Medulla oblongata (tissue), 1 donor: ENCODE measurements around the gene RPS6KA2.
"Not testable (repeated sequence)": the region's sequence is repeated elsewhere in the genome, so short reads cannot be mapped to it uniquely, and the experiment has no call there.

Source experiments
- DNase-seq: peaks from one replicate; pipeline ENCODE4 v3.0.0-alpha.2; 2015; ENCODE audit errors: extremely low spot score

RPS6KA2 gene

GRCh38 chr6:166370489-166370888 is 256.6 kb downstream of the RPS6KA2 start:
- DNase-seq, result no peak

GRCh38 chr6:166369782-166370181 is 257.3 kb downstream of the RPS6KA2 start:
- DNase-seq, result no peak

DNA sequence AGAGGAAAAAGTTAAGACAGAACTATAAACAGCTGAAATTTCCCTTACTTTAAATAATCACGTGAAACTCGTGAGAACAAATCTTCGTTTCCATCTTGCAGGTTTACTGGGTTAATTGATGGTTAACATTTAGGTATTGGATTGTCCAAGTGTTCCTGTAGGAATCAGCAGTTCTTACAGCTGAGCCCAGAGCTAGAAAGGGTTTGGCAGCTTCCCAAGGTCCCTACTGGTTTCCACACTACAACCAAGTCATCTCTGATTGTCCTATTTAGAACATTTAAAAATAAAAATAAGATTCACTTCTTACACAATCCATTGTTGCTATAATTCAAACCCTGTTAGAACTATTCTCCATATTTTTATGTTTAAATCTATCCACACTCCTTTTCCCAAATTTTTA is 260.1 kb downstream of the RPS6KA2 start:
- DNase-seq, result no peak

GRCh38 chr6:166365806-166366205 is 261.2 kb downstream of the RPS6KA2 start:
- DNase-seq, result no peak

GRCh38 chr6:166365221-166365620 is 261.8 kb downstream of the RPS6KA2 start:
- peak; percentile 66 for DNase-seq

DNA sequence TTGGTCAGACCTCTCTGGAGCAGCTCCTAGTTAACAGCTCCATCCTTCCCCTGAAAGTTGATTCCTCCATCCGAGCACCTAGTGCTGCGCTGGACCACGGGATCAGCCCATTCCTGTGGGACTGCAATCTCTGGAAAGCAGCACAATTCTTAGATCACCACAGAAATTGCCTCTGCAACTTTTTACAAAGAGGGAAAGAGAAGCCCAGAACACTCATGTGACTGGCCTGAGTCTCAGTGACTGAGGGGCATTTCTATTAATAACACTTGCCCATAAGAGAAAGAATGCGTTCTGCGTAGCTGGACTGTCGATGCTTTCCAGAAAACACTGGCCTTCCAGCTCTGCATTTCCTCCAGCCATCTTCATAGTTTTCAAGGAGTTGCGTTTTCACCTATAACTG is 262.6 kb downstream of the RPS6KA2 start:
- peak; percentile 80 for DNase-seq

DNA sequence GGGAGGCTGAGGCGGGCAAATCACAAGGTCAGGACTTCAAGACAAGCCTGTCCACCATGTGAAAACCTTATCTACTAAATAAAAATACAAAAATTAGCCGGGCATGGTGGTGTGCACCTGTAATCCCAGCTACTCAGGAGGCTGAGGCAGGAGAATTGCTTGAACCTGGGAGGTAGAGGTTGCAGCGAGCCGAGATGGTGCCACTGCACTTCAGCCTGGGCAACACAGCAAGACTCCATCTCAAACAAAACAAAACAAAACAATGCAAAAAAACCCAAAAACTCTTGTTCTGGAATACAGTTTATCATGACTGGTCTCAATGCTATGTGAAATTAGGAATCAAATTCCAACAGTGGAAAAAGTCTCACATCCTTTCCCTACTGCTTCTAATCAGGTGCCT is 264.6 kb downstream of the RPS6KA2 start:
- DNase-seq, result not testable (repeated sequence)

GRCh38 chr6:166361077-166361429 is 266.0 kb downstream of the RPS6KA2 start:
- DNase-seq, result no peak

DNA sequence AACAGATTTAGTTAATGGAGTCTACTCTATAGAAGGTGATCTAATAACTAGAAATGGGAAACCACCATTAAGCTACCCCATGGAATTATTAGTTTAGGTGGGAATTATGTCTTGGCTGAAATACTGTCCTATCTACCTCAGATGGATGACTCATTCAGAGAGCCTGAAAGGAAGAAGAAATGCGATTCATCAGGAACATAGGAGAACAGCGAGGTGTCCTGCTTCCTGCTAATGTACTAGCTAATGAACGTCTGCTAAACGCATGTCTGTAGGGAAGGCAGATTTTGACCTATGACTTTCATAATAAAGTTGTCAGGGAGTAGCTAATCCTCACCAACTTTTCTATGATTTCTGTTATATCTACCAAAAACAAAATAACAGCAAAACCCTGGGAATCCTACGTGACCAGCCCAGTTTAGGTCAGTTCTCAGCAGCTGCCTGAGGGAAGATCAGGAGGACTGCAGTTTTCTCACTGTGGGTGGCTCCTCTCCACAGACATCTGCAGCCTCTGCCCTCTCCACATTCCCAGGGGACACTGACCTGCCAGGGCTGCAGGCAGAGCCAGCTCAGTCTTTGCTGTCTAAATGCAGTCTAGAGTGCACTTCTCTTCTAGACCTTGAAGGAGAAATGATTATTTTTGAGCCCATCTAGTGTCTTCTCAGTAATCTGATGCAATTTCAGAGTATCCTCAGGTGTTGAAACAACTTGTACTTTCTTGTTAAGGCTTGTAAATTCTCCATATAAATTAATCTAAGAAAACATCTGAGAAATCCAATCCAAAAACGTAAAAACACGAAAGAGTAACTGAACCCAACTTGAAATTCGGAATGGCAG is 266.6 kb downstream of the RPS6KA2 start:
- DNase-seq, result no peak
